Gastroesophageal sphincter (tissue), 3 donors: ENCODE results near the gene SAA1.
"Not testable (repeated sequence)": the region's sequence is repeated elsewhere in the genome, so short reads cannot be mapped to it uniquely, and the experiment has no call there.

Experiments
- POLR2A ChIP-seq, 2 donors: fragments of 450-650 bp; IDR thresholded peaks; one replicate each; pipeline ENCODE4 v1.6.1; 2017; ENCODE audit warnings: antibody characterized with exemption in 2 of 2, mild to moderate bottlenecking in 2 of 2, moderate library complexity in 1 of 2
- TF ChIP-seq, protein P1 (sequence below), 4 experiments: fragments of 200-600 bp in 2 of 4; fragments of 450-650 bp in 2 of 4; sonication (generic) in 1 of 4; IDR thresholded peaks; one replicate each; pipeline ENCODE4 v1.5.1; 2017 to 2019; ENCODE audit warnings: antibody characterized with exemption in 4 of 4, mild to moderate bottlenecking in 2 of 4, moderate library complexity in 2 of 4

DNA sequence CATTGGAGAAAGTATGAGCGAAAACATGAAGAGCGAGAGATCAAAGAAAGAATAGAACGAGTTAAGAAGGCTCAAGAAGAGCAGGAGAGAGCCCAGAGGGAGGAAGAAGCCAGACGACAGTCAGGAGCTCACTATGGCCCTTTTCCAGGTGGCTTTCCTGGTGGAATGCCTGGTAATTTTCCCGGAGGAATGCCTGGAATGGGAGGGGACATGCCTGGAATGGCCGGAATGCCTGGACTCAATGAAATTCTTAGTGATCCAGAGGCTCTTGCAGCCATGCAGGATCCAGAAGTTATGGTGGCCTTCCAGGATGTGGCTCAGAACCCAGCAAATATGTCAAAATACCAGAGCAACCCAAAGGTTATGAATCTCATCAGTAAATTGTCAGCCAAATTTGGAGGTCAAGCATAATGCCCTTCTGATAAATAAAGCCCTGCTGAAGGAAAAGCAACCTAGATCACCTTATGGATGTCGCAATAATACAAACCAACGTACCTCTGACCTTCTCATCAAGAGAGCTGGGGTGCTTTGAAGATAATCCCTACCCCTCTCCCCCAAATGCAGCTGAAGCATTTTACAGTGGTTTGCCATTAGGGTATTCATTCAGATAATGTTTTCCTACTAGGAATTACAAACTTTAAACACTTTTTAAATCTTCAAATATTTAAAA is 3.2 kb upstream of the SAA1 start:
- TF ChIP-seq, protein P1, sequence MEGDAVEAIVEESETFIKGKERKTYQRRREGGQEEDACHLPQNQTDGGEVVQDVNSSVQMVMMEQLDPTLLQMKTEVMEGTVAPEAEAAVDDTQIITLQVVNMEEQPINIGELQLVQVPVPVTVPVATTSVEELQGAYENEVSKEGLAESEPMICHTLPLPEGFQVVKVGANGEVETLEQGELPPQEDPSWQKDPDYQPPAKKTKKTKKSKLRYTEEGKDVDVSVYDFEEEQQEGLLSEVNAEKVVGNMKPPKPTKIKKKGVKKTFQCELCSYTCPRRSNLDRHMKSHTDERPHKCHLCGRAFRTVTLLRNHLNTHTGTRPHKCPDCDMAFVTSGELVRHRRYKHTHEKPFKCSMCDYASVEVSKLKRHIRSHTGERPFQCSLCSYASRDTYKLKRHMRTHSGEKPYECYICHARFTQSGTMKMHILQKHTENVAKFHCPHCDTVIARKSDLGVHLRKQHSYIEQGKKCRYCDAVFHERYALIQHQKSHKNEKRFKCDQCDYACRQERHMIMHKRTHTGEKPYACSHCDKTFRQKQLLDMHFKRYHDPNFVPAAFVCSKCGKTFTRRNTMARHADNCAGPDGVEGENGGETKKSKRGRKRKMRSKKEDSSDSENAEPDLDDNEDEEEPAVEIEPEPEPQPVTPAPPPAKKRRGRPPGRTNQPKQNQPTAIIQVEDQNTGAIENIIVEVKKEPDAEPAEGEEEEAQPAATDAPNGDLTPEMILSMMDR (IDR thresholded peaks at IDR 0.05), result not testable (repeated sequence)
- not testable (repeated sequence) for TF ChIP-seq POLR2A (IDR thresholded peaks at IDR 0.05)
